ENCODE measurements around the gene TECPR1. TPM values are rescaled to one million over a fixed set of nuclear protein-coding genes. Genes with fewer than 3 reads are reported as not detected.

Gene TECPR1
- polyA plus RNA-seq, 2 donors: 8.4 to 17.1 TPM

DNA sequence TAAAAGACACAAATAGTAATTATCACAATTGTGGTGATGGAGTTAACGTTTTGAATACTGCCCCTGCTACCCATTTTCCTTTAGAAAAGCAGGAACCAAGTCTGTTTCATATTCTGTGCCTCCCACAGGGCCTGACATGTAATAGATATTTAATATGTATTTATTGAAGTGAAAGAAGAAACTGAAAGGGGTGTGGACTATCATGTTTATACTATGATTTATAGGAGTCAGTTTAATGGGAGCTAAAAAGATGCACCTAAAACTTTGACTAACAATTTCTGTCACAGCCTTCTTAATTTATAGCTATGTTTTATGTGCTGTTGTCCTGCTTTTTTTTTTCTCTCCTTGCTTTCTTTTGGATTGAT lies 64.9 kb downstream of the TECPR1 start:
- WGBS, 2 donors: 40 to 48% methylated on average over 1 of the region's 1 CpG
- H3K27ac ChIP-seq (ENCODE audit: low read depth in 2 of 2, low read length in 1 of 2): no peak overlapping the region
- no peak overlapping the region for H3K4me3 ChIP-seq (ENCODE audit: low read depth in 1 of 2, low read length in 2 of 2)
- no peaks in the 10 kb centered on the region for H3K9me3 ChIP-seq (ENCODE audit: control insufficient read depth in 2 of 2, insufficient read depth in 1 of 2, low read depth in 1 of 2, low read length in 1 of 2)
- H3K4me1 ChIP-seq (ENCODE audit: control insufficient read depth in 2 of 2, insufficient read depth in 2 of 2, low read length in 1 of 2): no peaks in the 10 kb centered on the region
- H3K36me3 ChIP-seq (ENCODE audit: control insufficient read depth in 2 of 2, insufficient read depth in 2 of 2, low read length in 1 of 2): peaks cover 3 to 14% of the 10 kb centered on the region in 2 donors
- no peaks in the 10 kb centered on the region for H3K27me3 ChIP-seq (ENCODE audit: control insufficient read depth in 1 of 2, insufficient read depth in 2 of 2, low read length in 2 of 2)

DNA sequence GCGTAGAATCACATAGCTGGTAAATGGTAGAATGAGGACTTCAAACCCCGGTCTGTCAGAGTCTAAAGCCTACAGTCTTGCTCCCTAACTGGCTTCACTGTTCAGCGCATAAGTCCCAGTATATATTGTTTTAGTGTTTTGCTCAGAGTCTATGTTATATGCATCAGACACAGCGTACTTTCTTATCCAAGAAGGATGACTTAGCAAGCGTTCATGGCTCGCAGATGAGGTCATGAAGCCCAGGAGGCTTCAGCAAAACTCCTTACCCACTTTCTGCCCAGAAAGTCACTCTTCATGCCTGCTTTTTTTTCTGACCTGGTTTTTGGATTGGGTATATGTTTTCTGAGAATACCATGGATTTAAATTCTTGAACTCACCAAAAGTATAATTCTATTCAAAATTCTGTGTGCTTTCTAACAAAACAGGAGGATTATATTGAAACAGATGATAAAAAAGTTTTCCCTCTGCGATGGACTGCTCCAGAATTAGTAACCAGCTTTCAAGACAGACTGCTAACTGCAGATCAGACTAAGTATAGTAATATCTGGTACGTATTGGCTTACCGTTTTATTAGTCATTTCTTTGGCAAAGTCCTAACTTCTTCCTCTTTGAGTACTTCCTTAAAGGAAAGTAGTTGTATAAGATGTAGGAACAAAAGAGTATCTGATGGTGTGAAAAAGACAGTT lies 65.4 kb downstream of the TECPR1 start:
- Histone ChIP-seq H3K4me1 (ENCODE audit: control insufficient read depth in 2 of 2, insufficient read depth in 2 of 2, low read length in 1 of 2) (no peaks in the 10 kb centered on the region), H3K27ac (ENCODE audit: low read depth in 2 of 2, low read length in 1 of 2) (peak overlapping the region in 1 of 2 donors; percentile 15), H3K27me3 (ENCODE audit: control insufficient read depth in 1 of 2, insufficient read depth in 2 of 2, low read length in 2 of 2) (no peaks in the 10 kb centered on the region), H3K4me3 (ENCODE audit: low read depth in 1 of 2, low read length in 2 of 2) (no peak overlapping the region), H3K9me3 (ENCODE audit: control insufficient read depth in 2 of 2, insufficient read depth in 1 of 2, low read depth in 1 of 2, low read length in 1 of 2) (no peaks in the 10 kb centered on the region), H3K36me3 (ENCODE audit: control insufficient read depth in 2 of 2, insufficient read depth in 2 of 2, low read length in 1 of 2) (peaks cover 0 to 9% of the 10 kb centered on the region in 2 donors)
- 68 to 73% methylated on average over 9 of the region's 9 CpGs for WGBS, 2 donors

DNA sequence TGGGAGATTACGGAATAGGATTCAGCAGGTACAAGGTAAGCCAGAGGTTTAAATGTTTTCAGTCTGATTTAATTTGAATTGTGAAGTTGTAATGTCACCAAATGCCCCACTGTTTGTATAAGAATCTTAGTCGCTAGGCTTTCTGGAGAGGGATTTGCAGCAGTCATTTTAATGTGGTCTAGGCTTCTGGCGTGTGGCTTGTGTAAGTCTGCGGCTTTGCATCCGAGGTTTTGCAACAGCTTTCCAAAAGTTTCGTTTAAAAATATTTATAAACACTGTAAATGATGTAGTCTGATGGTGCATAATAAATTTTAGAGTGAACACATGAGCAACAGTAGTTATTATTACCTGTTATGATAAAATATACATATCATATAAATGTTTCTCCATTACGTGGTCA lies 66.9 kb downstream of the TECPR1 start:
- 91 to 92% methylated on average over 7 of the region's 7 CpGs for WGBS, 2 donors
- no peaks in the 10 kb centered on the region for H3K27me3 ChIP-seq (ENCODE audit: control insufficient read depth in 1 of 2, insufficient read depth in 2 of 2, low read length in 2 of 2)
- H3K36me3 ChIP-seq (ENCODE audit: control insufficient read depth in 2 of 2, insufficient read depth in 2 of 2, low read length in 1 of 2): peaks cover 0 to 7% of the 10 kb centered on the region in 2 donors
- H3K4me1 ChIP-seq (ENCODE audit: control insufficient read depth in 2 of 2, insufficient read depth in 2 of 2, low read length in 1 of 2): no peaks in the 10 kb centered on the region
- no peaks in the 10 kb centered on the region for H3K9me3 ChIP-seq (ENCODE audit: control insufficient read depth in 2 of 2, insufficient read depth in 1 of 2, low read depth in 1 of 2, low read length in 1 of 2)
- H3K27ac ChIP-seq (ENCODE audit: low read depth in 2 of 2, low read length in 1 of 2): no peak overlapping the region
- H3K4me3 ChIP-seq (ENCODE audit: low read depth in 1 of 2, low read length in 2 of 2): no peak overlapping the region

DNA sequence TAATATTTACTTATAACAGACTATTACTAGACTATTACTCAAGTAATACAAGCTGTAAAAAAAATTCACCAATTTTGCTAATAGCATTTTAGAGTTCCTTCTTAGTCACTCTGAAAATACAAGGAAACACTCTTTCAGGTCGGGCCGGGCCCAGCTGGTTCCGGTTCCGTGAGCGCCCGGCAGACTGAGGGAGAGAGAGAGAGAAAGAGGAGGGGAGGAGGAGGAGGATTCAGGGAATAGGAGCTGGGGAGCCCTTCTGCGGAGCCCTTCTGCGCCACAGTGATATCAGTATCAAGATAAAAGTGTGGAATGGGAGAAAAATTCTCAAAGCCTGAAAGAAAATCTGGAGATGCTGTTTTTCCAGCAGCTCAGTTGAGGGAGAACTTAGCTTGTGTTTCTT lies 71.3 kb downstream of the TECPR1 start:
- Histone ChIP-seq H3K4me3 (ENCODE audit: low read depth in 1 of 2, low read length in 2 of 2) (no peak overlapping the region), H3K27me3 (ENCODE audit: control insufficient read depth in 1 of 2, insufficient read depth in 2 of 2, low read length in 2 of 2) (no peaks in the 10 kb centered on the region), H3K36me3 (ENCODE audit: control insufficient read depth in 2 of 2, insufficient read depth in 2 of 2, low read length in 1 of 2) (peaks cover 6 to 9% of the 10 kb centered on the region in 2 donors), H3K9me3 (ENCODE audit: control insufficient read depth in 2 of 2, insufficient read depth in 1 of 2, low read depth in 1 of 2, low read length in 1 of 2) (no peaks in the 10 kb centered on the region), H3K4me1 (ENCODE audit: control insufficient read depth in 2 of 2, insufficient read depth in 2 of 2, low read length in 1 of 2) (peaks cover 0 to 2% of the 10 kb centered on the region in 2 donors), H3K27ac (ENCODE audit: low read depth in 2 of 2, low read length in 1 of 2) (no peak overlapping the region)
- WGBS, 2 donors: 75 to 91% methylated on average over 8 of the region's 8 CpGs

DNA sequence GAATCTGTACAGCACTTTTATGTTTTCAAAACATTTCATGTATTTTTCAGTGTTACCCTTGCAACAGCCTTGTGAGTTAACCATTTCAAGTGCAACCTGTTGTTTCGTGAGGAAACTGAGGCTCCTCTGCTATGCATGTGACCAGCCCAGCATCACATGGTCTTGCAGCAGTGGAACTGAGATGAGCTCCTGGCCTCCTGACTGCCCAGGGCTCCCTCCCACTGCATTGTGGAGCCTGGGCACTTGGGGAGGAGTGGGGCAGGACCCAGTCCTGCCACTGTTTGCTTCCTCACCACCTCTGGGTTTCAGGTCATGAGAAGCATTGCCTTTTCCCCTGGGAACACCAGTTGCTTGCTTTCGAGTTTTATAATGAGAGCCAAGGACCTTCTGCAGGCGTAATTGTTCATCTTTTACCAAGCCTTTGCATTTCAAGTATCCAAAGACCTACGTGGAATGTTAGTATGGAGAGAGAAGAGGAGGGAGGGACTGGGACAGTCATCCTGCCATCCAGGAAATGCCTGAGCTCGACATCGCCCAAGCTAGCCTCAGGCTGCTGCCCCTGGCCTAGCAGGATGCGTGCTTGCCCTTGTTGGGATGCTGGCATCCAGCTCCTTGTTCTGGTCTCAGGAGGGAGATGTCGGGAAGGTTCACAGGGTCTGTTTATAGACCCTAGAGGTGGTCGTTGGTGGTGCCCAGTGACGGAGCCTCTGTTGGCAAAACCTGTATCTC lies 73.1 kb downstream of the TECPR1 start:
- WGBS, 2 donors: 80 to 88% methylated on average over 10 of the region's 10 CpGs
- Histone ChIP-seq H3K4me1 (ENCODE audit: control insufficient read depth in 2 of 2, insufficient read depth in 2 of 2, low read length in 1 of 2) (peaks cover 0 to 2% of the 10 kb centered on the region in 2 donors), H3K4me3 (ENCODE audit: low read depth in 1 of 2, low read length in 2 of 2) (no peak overlapping the region), H3K27me3 (ENCODE audit: control insufficient read depth in 1 of 2, insufficient read depth in 2 of 2, low read length in 2 of 2) (no peaks in the 10 kb centered on the region), H3K9me3 (ENCODE audit: control insufficient read depth in 2 of 2, insufficient read depth in 1 of 2, low read depth in 1 of 2, low read length in 1 of 2) (no peaks in the 10 kb centered on the region), H3K36me3 (ENCODE audit: control insufficient read depth in 2 of 2, insufficient read depth in 2 of 2, low read length in 1 of 2) (peaks cover 6 to 14% of the 10 kb centered on the region in 2 donors), H3K27ac (ENCODE audit: low read depth in 2 of 2, low read length in 1 of 2) (peak overlapping the region in 1 of 2 donors; percentile 78)

DNA sequence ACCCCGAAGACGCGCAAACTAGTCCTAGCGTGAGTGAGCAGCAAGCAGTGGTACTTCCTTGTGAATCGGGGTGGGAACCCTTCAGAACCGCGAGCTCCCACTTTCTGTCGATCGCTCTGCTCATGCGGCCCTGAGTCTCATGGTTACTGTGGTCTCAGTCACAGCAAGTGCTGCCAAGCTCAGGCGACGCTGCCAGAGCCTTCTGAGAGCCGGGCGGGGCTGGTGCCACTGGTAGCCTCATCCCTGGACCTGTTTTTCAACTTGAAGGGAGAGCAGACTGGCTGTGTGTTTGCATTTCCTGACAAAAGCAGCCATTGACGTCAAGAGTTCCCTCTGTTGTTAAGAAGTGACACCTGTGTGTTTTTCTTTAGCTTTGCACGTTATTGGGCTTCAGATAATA lies 73.7 kb downstream of the TECPR1 start:
- H3K9me3 ChIP-seq (ENCODE audit: control insufficient read depth in 2 of 2, insufficient read depth in 1 of 2, low read depth in 1 of 2, low read length in 1 of 2): no peaks in the 10 kb centered on the region
- H3K4me1 ChIP-seq (ENCODE audit: control insufficient read depth in 2 of 2, insufficient read depth in 2 of 2, low read length in 1 of 2): peaks cover 0 to 2% of the 10 kb centered on the region in 2 donors
- H3K27me3 ChIP-seq (ENCODE audit: control insufficient read depth in 1 of 2, insufficient read depth in 2 of 2, low read length in 2 of 2): no peaks in the 10 kb centered on the region
- peaks cover 6 to 14% of the 10 kb centered on the region in 2 donors for H3K36me3 ChIP-seq (ENCODE audit: control insufficient read depth in 2 of 2, insufficient read depth in 2 of 2, low read length in 1 of 2)
- H3K4me3 ChIP-seq (ENCODE audit: low read depth in 1 of 2, low read length in 2 of 2): no peak overlapping the region
- H3K27ac ChIP-seq (ENCODE audit: low read depth in 2 of 2, low read length in 1 of 2): peak overlapping the region in 1 of 2 donors; percentile 76
- 63 to 83% methylated on average over 16 of the region's 16 CpGs for WGBS, 2 donors

DNA sequence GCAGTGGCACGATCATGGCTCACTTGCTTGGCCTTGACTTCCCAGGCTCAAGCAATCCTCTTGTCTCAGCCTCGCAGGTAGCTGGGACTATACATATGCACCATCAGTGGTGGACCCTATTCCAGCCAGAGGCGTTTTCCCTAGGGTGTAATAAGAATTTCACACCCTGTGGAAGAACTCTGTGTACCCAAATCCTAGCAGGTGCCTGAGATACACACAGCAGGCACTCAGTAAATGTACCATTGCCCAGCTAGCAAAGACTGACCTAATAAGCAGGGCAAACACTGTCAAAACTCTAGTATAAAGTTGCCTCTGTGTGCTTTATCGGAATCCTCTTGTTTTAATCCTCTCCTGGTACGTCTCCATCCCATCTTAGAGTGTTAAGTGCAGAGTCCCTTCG lies 74.5 kb downstream of the TECPR1 start:
- peaks cover 0 to 2% of the 10 kb centered on the region in 2 donors for H3K4me1 ChIP-seq (ENCODE audit: control insufficient read depth in 2 of 2, insufficient read depth in 2 of 2, low read length in 1 of 2)
- peaks cover 6 to 14% of the 10 kb centered on the region in 2 donors for H3K36me3 ChIP-seq (ENCODE audit: control insufficient read depth in 2 of 2, insufficient read depth in 2 of 2, low read length in 1 of 2)
- 91 to 94% methylated on average over 6 of the region's 6 CpGs for WGBS, 2 donors
- H3K27me3 ChIP-seq (ENCODE audit: control insufficient read depth in 1 of 2, insufficient read depth in 2 of 2, low read length in 2 of 2): no peaks in the 10 kb centered on the region
- H3K27ac ChIP-seq (ENCODE audit: low read depth in 2 of 2, low read length in 1 of 2): no peak overlapping the region
- no peaks in the 10 kb centered on the region for H3K9me3 ChIP-seq (ENCODE audit: control insufficient read depth in 2 of 2, insufficient read depth in 1 of 2, low read depth in 1 of 2, low read length in 1 of 2)
- H3K4me3 ChIP-seq (ENCODE audit: low read depth in 1 of 2, low read length in 2 of 2): no peak overlapping the region

DNA sequence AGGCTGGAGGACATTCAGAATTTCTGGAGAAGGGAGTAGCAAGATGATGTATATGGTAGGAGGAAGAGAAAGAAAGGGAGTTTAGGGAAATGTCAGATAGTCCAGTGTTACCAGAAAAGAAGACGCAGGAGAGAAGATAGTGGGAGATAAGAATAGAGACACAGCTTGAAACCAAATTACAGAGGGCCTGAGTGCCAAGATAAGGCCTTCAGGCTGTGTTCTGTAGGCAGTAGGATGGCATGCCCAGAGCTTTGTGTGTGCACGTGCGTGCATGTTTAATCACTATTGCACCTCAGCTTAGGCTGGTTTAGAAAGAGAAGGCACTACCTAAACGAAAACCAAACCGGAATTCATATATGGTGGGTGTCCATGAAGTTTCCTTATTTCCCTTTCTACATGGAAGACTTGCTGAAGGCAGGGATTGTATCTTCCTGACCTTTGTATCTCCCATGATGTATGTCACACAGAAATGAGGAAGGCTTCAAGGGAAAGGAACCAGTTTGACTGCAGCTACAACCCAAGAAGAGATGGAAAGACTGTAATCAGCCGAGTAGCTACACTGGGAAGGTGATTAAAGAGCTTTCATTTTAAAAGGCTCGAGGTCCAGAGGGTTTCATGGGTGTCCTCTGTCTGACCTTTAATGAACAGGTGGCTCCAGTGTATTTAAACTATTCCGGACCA lies 76.6 kb downstream of the TECPR1 start:
- 74 to 76% methylated on average over 8 of the region's 8 CpGs for WGBS, 2 donors
- Histone ChIP-seq H3K27me3 (ENCODE audit: control insufficient read depth in 1 of 2, insufficient read depth in 2 of 2, low read length in 2 of 2) (no peaks in the 10 kb centered on the region), H3K27ac (ENCODE audit: low read depth in 2 of 2, low read length in 1 of 2) (no peak overlapping the region), H3K9me3 (ENCODE audit: control insufficient read depth in 2 of 2, insufficient read depth in 1 of 2, low read depth in 1 of 2, low read length in 1 of 2) (no peaks in the 10 kb centered on the region), H3K4me1 (ENCODE audit: control insufficient read depth in 2 of 2, insufficient read depth in 2 of 2, low read length in 1 of 2) (peaks cover 0 to 2% of the 10 kb centered on the region in 2 donors), H3K4me3 (ENCODE audit: low read depth in 1 of 2, low read length in 2 of 2) (no peak overlapping the region), H3K36me3 (ENCODE audit: control insufficient read depth in 2 of 2, insufficient read depth in 2 of 2, low read length in 1 of 2) (peaks cover 9 to 23% of the 10 kb centered on the region in 2 donors)

DNA sequence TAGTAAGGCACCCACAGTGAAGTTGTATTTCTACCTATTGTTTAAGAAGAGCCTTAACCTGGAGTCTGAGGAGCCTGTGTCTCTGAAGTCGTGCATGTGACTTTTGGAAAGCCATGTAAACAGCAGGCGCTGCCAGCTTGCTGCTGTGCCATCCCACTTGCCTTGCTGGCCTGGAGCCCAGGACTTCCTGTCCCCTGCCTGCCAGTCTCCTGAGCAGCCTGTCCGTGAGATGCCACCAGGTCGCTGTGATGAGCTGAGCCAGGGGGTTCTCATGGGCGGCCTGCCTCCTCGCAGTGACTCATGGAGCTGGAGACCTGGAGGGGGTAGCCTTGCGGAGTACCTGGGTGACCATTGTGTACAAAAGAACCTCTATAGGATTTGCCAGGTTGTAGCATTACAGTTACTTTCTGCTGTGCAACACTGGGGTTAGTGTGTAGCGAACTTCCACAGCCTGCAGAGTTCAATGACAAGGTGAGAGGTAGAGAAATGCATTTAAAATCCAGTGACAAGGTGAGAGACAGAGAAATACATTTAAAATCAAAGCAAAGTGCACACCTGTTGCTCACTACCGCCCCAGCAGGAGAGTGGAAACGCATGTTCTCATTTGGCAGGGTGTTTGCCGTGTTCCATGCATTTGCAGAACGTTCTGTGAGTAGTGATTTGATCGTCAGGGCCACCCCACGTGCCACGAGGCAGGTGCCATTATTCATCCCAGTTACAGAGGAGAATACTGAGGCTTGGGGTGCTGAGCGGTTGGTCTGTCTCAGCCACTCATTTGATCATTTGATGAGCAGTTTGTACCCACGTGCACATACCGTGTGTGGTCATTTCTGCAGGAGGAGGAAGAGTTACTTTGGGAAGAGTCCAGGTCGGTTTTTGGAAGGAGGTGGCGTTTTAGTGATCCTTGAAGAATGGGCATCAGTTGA lies 77.4 kb downstream of the TECPR1 start:
- peaks cover 9 to 20% of the 10 kb centered on the region in 2 donors for H3K36me3 ChIP-seq (ENCODE audit: control insufficient read depth in 2 of 2, insufficient read depth in 2 of 2, low read length in 1 of 2)
- H3K4me1 ChIP-seq (ENCODE audit: control insufficient read depth in 2 of 2, insufficient read depth in 2 of 2, low read length in 1 of 2): peaks cover 0 to 2% of the 10 kb centered on the region in 2 donors
- 88 to 91% methylated on average over 20 of the region's 20 CpGs for WGBS, 2 donors
- no peaks in the 10 kb centered on the region for H3K9me3 ChIP-seq (ENCODE audit: control insufficient read depth in 2 of 2, insufficient read depth in 1 of 2, low read depth in 1 of 2, low read length in 1 of 2)
- no peaks in the 10 kb centered on the region for H3K27me3 ChIP-seq (ENCODE audit: control insufficient read depth in 1 of 2, insufficient read depth in 2 of 2, low read length in 2 of 2)
- H3K4me3 ChIP-seq (ENCODE audit: low read depth in 1 of 2, low read length in 2 of 2): no peak overlapping the region
- no peak overlapping the region for H3K27ac ChIP-seq (ENCODE audit: low read depth in 2 of 2, low read length in 1 of 2)
